Measurements from ENCODE around the gene PPM1F. TPM values are rescaled to one million over a fixed set of nuclear protein-coding genes. Genes with fewer than 3 reads are reported as not detected.

PPM1F gene
- total and polyA plus RNA-seq, 10 of the 15 experiments (the other 5 are each of a cell fraction or from before 2014, with no cell fraction given), result 0.55 to 26.3 (median 9.7) TPM

- TF ChIP-seq PBX3 (IDR thresholded peaks at IDR 0.05; ENCODE audit: insufficient replicate concordance, low read depth, low read length) (no peak), REST (IDR thresholded peaks at IDR 0.05; ENCODE audit: low read depth, low read length) (no peak), CUX1 (IDR thresholded peaks at IDR 0.05; ENCODE audit: insufficient replicate concordance, low read depth, low read length) (no peak), BRCA1 (IDR thresholded peaks at IDR 0.05; ENCODE audit: low read depth, low read length) (no peak), POU2F2 (IDR thresholded peaks at IDR 0.05; ENCODE audit: borderline replicate concordance, low read depth, low read length) (no peak)
Measured at GRCh38 chr22:21992593-21993237, 40.1 kb upstream of the PPM1F start (continued).

Data from GM12878 (cell line).